ENCODE measurements around the gene HOXA10.

GRCh38 chr7:27180431-27181420 lies 6.6 kb upstream of the HOXA10 start:
- TF ChIP-seq POLR2A (IDR thresholded peaks at IDR 0.05; ENCODE audit: low read depth, low read length): no peak
- no peak for TF ChIP-seq POLR2AphosphoS5 (IDR thresholded peaks at IDR 0.05; ENCODE audit: low read depth, low read length)

Data from GM12892 (cell line).